CD8-positive, alpha-beta memory T cell (primary cell): Measurements from ENCODE around the gene LIG3. TPM values are rescaled to one million over a fixed set of nuclear protein-coding genes. Genes with fewer than 3 reads are reported as not detected.
"Not testable (repeated sequence)": the region's sequence is repeated elsewhere in the genome, so short reads cannot be mapped to it uniquely, and the experiment has no call there.

Experiments
- CTCF ChIA-PET: fragments of 350-600 bp; sonication (Branson Sonifier 250); formaldehyde crosslinking; loops from one replicate; lab custom pipeline; 2021; ENCODE audit warnings: antibody characterized with exemption; lab: Charles Lee
- POLR2A ChIA-PET: fragments of 350-600 bp; sonication (Branson Sonifier 250); formaldehyde crosslinking; loops from one replicate; lab custom pipeline; 2021; ENCODE audit warnings: antibody characterized with exemption; lab: Charles Lee
- DNase-seq, 5 donors: peaks; one replicate each; pipeline versions ENCODE4 v3.0.0 to v3.0.0-alpha.2; 2020 to 2022; ENCODE audit warnings: mixed read lengths in 1 of 5
- H3K27ac ChIP-seq: one replicate; pipeline ENCODE4 v1.7.0; 2013; ENCODE audit warnings: low read depth, mild to moderate bottlenecking, low read length, moderate library complexity
- H3K27me3 ChIP-seq: 2 replicates; pipeline ENCODE4 v1.7.0; 2013; ENCODE audit warnings: low read length, mild to moderate bottlenecking; ENCODE audit not compliant: insufficient read depth, poor library complexity, severe bottlenecking
- H3K36me3 ChIP-seq: 2 replicates; pipeline ENCODE4 v1.7.0; 2013; ENCODE audit warnings: mild to moderate bottlenecking, low read length, moderate library complexity; ENCODE audit not compliant: insufficient read depth
- H3K4me1 ChIP-seq: 2 replicates; pipeline ENCODE4 v1.7.0; 2013; ENCODE audit warnings: mild to moderate bottlenecking, low read length, moderate library complexity; ENCODE audit not compliant: insufficient read depth
- H3K4me3 ChIP-seq: 2 replicates; pipeline ENCODE4 v1.7.0; 2013; ENCODE audit warnings: mild to moderate bottlenecking, low read length
- H3K9me3 ChIP-seq: 2 replicates; pipeline ENCODE4 v1.7.0; 2013; ENCODE audit warnings: mild to moderate bottlenecking, low read length
- H3K27ac Mint-ChIP-seq, 8 donors: one replicate each; pipeline ENCODE4 v1.8.0; 2020 to 2021; ENCODE audit warnings: mixed read lengths in 8 of 8, mild to moderate bottlenecking in 6 of 8, inconsistent platforms in 3 of 8, moderate library complexity in 3 of 8
- H3K27me3 Mint-ChIP-seq, 2 donors: one replicate each; pipeline ENCODE4 v1.8.0; 2020 to 2021; ENCODE audit warnings: mixed read lengths in 2 of 2, mild to moderate bottlenecking in 1 of 2, moderate library complexity in 1 of 2
- H3K36me3 Mint-ChIP-seq, 3 donors: one replicate each; pipeline ENCODE4 v1.8.0; 2020 to 2021; ENCODE audit warnings: mixed read lengths in 3 of 3, inconsistent platforms in 1 of 3, mild to moderate bottlenecking in 1 of 3
- H3K4me1 Mint-ChIP-seq, 3 donors: one replicate each; pipeline ENCODE4 v1.8.0; 2020 to 2021; ENCODE audit warnings: mixed read lengths in 3 of 3, inconsistent platforms in 1 of 3, mild to moderate bottlenecking in 1 of 3
- H3K4me3 Mint-ChIP-seq, 7 donors: one replicate each; pipeline ENCODE4 v1.8.0; 2020 to 2021; ENCODE audit warnings: mixed read lengths in 7 of 7, mild to moderate bottlenecking in 6 of 7, moderate library complexity in 4 of 7, inconsistent platforms in 2 of 7
- H3K9me3 Mint-ChIP-seq, 5 donors: one replicate each; pipeline ENCODE4 v1.8.0; 2020 to 2022; ENCODE audit warnings: mixed read lengths in 5 of 5, mild to moderate bottlenecking in 3 of 5, moderate library complexity in 2 of 5, inconsistent platforms in 1 of 5
- polyA plus RNA-seq: library from polyadenylated mRNA; unstranded; fragments of 300-500 nt; fragmentation: Illumina TruSeq; gene quantifications from one replicate; pipeline ENCODE4 v1.2.3, GENCODE V29; 2021
- total RNA-seq, 2 experiments: library from RNA; stranded (reverse); gene quantifications; one replicate each; pipeline ENCODE4 v1.2.3, GENCODE V29; 2021

LIG3 gene
- total and polyA plus RNA-seq, 3 experiments from 2014 or later, result 14.7 to 50.9 (median 48.7) TPM

- H3K27me3 Mint-ChIP-seq, H3K4me1 ChIP-seq, H3K4me1 Mint-ChIP-seq, H3K4me3 Mint-ChIP-seq, H3K36me3 ChIP-seq, H3K4me3 ChIP-seq, H3K9me3 ChIP-seq, H3K9me3 Mint-ChIP-seq, H3K27me3 ChIP-seq, H3K27ac ChIP-seq, DNase-seq: not testable (repeated sequence)
- CTCF ChIA-PET, result interaction anchor here (1.7 to 10.7 kb wide), 4 partner anchors 9 to 118 kb away, joined by 4 to 93 read pairs (median 38); partner anchors contain the start of genes FNDC8, RAD51D and RFFL
- H3K36me3 Mint-ChIP-seq, result peaks cover 0 to 80% (median 3%) of the 10 kb centered on the region in 3 donors
- peak overlapping the region in 2 of 8 donors; percentile 17 to 46 for H3K27ac Mint-ChIP-seq
- POLR2A ChIA-PET, result interaction anchor here (0.7 kb wide), 1 partner anchor 53 kb away, joined by 5 read pairs; no protein-coding TSS in a partner anchor
Observed at GRCh38 chr17:35000965-35001364, 20.7 kb downstream of the LIG3 start.

- peak overlapping the region in 4 of 8 donors; percentile 11 to 88 (median 51) for H3K27ac Mint-ChIP-seq
- CTCF ChIA-PET, result interaction anchor here (1.0 to 10.7 kb wide), 4 partner anchors 49 to 117 kb away, joined by 3 to 93 read pairs (median 38); partner anchors contain the start of genes FNDC8, RAD51D and RFFL
- POLR2A ChIA-PET, result no interaction called here
Observed at GRCh38 chr17:35001549-35001948, 21.2 kb downstream of the LIG3 start.

GRCh38 chr17:35002876-35003551 lies 22.7 kb downstream of the LIG3 start:
- Mint-ChIP-seq H3K4me3 (no peak overlapping the region), H3K4me1 (peaks cover 5 to 8% (median 5%) of the 10 kb centered on the region in 3 donors), H3K36me3 (peaks cover 0 to 81% (median 8%) of the 10 kb centered on the region in 3 donors), H3K27ac (peak overlapping the region in 5 of 8 donors; percentile 1 to 79 (median 54)), H3K27me3 (no peaks in the 10 kb centered on the region), H3K9me3 (no peaks in the 10 kb centered on the region)
- ChIA-PET CTCF (interaction anchor here (1.6 to 10.7 kb wide), 2 partner anchors 87 to 116 kb away, joined by 5 to 93 read pairs; partner anchors contain the start of genes FNDC8 and RAD51D), POLR2A (interaction anchor here (0.6 kb wide), 1 partner anchor 42 kb away, joined by 3 read pairs; no protein-coding TSS in a partner anchor)
- Histone ChIP-seq H3K36me3 (peaks cover 6% of the 10 kb centered on the region), H3K27me3 (no peaks in the 10 kb centered on the region), H3K27ac (no peak overlapping the region), H3K4me3 (no peak overlapping the region), H3K9me3 (no peaks in the 10 kb centered on the region), H3K4me1 (no peaks in the 10 kb centered on the region)
- DNase-seq, result no peak

More at GRCh38 chr17:35001549-35001948, 21.2 kb downstream of the LIG3 start:
- no peaks in the 10 kb centered on the region for H3K4me1 ChIP-seq
- no peak overlapping the region for H3K4me3 Mint-ChIP-seq
- H3K36me3 Mint-ChIP-seq, result peaks cover 0 to 78% (median 3%) of the 10 kb centered on the region in 3 donors
- H3K9me3 ChIP-seq, result no peaks in the 10 kb centered on the region
- no peaks in the 10 kb centered on the region for H3K27me3 ChIP-seq
- H3K36me3 ChIP-seq, result no peaks in the 10 kb centered on the region
- no peaks in the 10 kb centered on the region for H3K27me3 Mint-ChIP-seq
- no peaks in the 10 kb centered on the region for H3K9me3 Mint-ChIP-seq
- no peak overlapping the region for H3K27ac ChIP-seq
- H3K4me1 Mint-ChIP-seq, result peaks cover 5 to 7% (median 6%) of the 10 kb centered on the region in 3 donors
- no peak overlapping the region for H3K4me3 ChIP-seq
- no peak for DNase-seq

GRCh38 chr17:35003778-35004177 lies 23.5 kb downstream of the LIG3 start:
- Histone ChIP-seq H3K27me3 (no peaks in the 10 kb centered on the region), H3K27ac (no peak overlapping the region), H3K4me3 (no peak overlapping the region), H3K4me1 (no peaks in the 10 kb centered on the region), H3K36me3 (peaks cover 6% of the 10 kb centered on the region), H3K9me3 (no peaks in the 10 kb centered on the region)
- no peak for DNase-seq
- Mint-ChIP-seq H3K27me3 (no peaks in the 10 kb centered on the region), H3K27ac (peak overlapping the region in 6 of 8 donors; percentile 9 to 88 (median 51)), H3K9me3 (no peaks in the 10 kb centered on the region), H3K36me3 (peaks cover 0 to 80% (median 8%) of the 10 kb centered on the region in 3 donors), H3K4me1 (peaks cover 0 to 6% (median 0%) of the 10 kb centered on the region in 3 donors), H3K4me3 (no peak overlapping the region)
- CTCF ChIA-PET, result interaction anchor here (1.0 kb wide), 1 partner anchor 60 kb away, joined by 5 read pairs; the partner anchor contains the start of gene RFFL
- POLR2A ChIA-PET, result no interaction called here

GRCh38 chr17:35006345-35006744 lies 26.0 kb downstream of the LIG3 start:
- H3K4me3 ChIP-seq, result no peak overlapping the region
- DNase-seq, result no peak
- POLR2A ChIA-PET, result no interaction called here
- Mint-ChIP-seq H3K27me3 (no peaks in the 10 kb centered on the region), H3K4me1 (peaks cover 0 to 6% (median 0%) of the 10 kb centered on the region in 3 donors), H3K36me3 (peaks cover 0 to 88% (median 16%) of the 10 kb centered on the region in 3 donors), H3K27ac (peak overlapping the region in 2 of 8 donors; percentile 48 to 77), H3K4me3 (no peak overlapping the region), H3K9me3 (no peaks in the 10 kb centered on the region)
- no peaks in the 10 kb centered on the region for H3K27me3 ChIP-seq
- no peaks in the 10 kb centered on the region for H3K9me3 ChIP-seq
- H3K36me3 ChIP-seq, result peaks cover 21% of the 10 kb centered on the region
- CTCF ChIA-PET, result no interaction called here
- H3K27ac ChIP-seq, result no peak overlapping the region
- no peaks in the 10 kb centered on the region for H3K4me1 ChIP-seq

- no peaks in the 10 kb centered on the region for H3K9me3 Mint-ChIP-seq
- Histone ChIP-seq H3K27me3 (no peaks in the 10 kb centered on the region), H3K4me3 (no peak overlapping the region), H3K9me3 (no peaks in the 10 kb centered on the region), H3K4me1 (no peaks in the 10 kb centered on the region), H3K36me3 (peaks cover 28% of the 10 kb centered on the region), H3K27ac (no peak overlapping the region)
- ChIA-PET POLR2A (no interaction called here), CTCF (no interaction called here)
- peaks cover 0 to 6% (median 0%) of the 10 kb centered on the region in 3 donors for H3K4me1 Mint-ChIP-seq
- peak overlapping the region in 7 of 8 donors; percentile 6 to 89 (median 64) for H3K27ac Mint-ChIP-seq
- no peak overlapping the region for H3K4me3 Mint-ChIP-seq
- peaks cover 0 to 88% (median 21%) of the 10 kb centered on the region in 3 donors for H3K36me3 Mint-ChIP-seq
- H3K27me3 Mint-ChIP-seq, result no peaks in the 10 kb centered on the region
- no peak for DNase-seq
Observed at GRCh38 chr17:35006961-35007360, 26.6 kb downstream of the LIG3 start.

- peaks cover 1 to 92% (median 29%) of the 10 kb centered on the region in 3 donors for H3K36me3 Mint-ChIP-seq
- H3K4me3 Mint-ChIP-seq, result no peak overlapping the region
- H3K27ac Mint-ChIP-seq, result peak overlapping the region in 2 of 8 donors; percentile 26 to 38
- Histone ChIP-seq H3K36me3 (peaks cover 50% of the 10 kb centered on the region), H3K9me3 (no peaks in the 10 kb centered on the region), H3K27me3 (no peaks in the 10 kb centered on the region), H3K4me3 (no peak overlapping the region), H3K4me1 (no peaks in the 10 kb centered on the region), H3K27ac (no peak overlapping the region)
- H3K27me3 Mint-ChIP-seq, result no peaks in the 10 kb centered on the region
- ChIA-PET CTCF (interaction anchor here (0.8 to 2.0 kb wide), 3 partner anchors 9 to 110 kb away, joined by 3 to 6 read pairs (median 4); no protein-coding TSS in a partner anchor), POLR2A (interaction anchor here (0.7 kb wide), 1 partner anchor 65 kb away, joined by 5 read pairs; no protein-coding TSS in a partner anchor)
- DNase-seq, result no peak
- peaks cover 0 to 8% (median 6%) of the 10 kb centered on the region in 3 donors for H3K4me1 Mint-ChIP-seq
- no peaks in the 10 kb centered on the region for H3K9me3 Mint-ChIP-seq
Observed at GRCh38 chr17:35010093-35010492, 29.8 kb downstream of the LIG3 start.
